ENCODE data around the gene WDR82.
"Not testable (repeated sequence)": the region's sequence is repeated elsewhere in the genome, so short reads cannot be mapped to it uniquely, and the experiment has no call there.

The WDR82 gene

DNA sequence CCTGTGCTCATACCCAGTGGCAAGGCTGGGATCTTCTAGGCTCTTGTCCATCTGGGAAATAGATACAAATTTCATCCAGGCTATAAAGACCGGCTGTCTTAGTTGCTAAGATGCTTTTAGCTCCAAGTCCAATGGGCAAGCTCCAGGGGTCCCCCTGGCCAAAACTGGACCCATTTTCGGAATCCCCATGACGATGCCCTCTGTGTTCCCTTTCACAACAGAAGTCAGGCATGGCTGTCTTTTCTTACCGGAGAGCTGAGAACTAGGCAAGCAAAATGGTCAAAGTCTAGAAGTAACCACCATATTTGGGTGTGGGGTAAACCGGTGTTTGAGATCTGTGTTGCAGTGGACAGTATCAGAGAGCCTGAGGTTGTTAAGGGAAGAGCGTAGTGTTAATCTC, 10.2 kb upstream of the WDR82 start:
- DNase-seq, result no peak

DNA sequence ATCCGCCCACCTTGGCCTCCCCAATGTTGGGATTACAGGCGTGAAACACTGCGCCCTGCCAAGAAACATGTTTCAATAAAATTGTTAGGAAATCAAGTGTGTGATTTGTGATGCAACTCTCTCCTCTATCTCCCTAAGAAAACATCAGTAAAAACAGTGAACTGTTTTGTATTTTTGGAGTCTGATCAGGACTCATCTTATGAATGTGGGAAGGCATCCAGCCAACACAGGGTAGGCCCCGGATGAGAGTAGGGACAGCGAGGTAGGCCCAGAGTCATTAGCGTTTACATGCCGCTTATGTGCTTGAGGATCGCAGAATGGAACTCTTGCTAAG, 8.3 kb upstream of the WDR82 start:
- DNase-seq, result no peak

GRCh38 chr3:52284051-52284450, 5.6 kb upstream of the WDR82 start:
- DNase-seq, result not testable (repeated sequence)

DNA sequence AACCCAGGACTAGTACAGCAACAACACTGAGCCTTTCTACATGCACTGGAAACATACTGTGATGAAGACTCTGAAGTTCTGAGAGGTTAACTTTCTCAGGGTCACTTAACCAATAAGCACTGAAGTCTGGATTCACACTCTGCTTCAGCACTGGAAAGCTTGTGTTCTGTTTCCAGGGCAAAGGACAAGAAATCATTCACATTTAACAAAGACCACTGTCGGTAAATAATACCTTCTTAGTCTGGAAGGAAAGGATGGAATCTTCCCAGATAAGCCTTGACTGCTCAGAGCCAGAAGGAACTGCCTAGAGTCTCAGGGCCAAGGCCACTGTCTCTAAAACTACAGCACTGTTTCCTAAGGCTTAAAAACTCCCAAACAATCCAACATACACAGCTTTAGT, 4.9 kb upstream of the WDR82 start:
- DNase-seq, result no peak

DNA sequence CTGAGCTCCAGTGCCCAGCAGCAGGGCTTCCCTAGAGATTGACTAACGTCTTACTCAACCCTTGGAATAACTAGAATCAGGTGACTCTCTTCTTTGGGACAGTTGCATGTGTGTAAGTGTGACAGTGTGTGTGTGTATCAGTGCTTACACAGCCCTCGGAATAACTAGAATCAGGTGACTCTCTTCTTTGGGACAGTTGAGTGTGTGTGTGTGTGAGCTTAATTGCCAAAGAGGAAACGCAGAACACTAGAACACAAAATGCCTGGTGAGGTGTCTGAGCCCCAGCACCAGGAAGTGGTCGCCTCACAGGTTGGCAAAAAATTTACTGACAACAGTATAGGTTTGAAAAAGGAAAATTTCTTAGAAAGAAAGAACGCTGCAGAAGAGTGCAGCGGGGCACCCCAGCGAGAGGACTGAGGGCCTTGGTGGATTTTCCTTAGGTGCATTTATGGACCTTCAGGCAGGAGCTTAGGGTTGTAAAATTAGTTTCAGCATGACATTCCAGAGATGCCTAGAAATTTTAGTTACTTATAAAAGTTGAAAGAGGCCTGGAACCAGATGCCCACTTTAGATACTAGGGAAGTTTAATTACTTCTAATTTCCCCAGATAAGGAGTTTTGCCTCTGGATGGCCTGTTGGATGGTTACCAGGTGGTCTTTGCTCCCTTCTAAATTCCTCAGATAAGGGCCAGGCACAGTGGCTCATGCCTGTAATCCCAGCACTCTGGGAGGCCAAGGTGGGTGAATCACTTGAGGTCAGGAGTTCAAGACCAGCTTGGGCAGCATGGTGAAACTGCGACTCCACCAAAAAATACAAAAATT, 3.7 kb upstream of the WDR82 start:
- DNase-seq, result peak; percentile 70

DNA sequence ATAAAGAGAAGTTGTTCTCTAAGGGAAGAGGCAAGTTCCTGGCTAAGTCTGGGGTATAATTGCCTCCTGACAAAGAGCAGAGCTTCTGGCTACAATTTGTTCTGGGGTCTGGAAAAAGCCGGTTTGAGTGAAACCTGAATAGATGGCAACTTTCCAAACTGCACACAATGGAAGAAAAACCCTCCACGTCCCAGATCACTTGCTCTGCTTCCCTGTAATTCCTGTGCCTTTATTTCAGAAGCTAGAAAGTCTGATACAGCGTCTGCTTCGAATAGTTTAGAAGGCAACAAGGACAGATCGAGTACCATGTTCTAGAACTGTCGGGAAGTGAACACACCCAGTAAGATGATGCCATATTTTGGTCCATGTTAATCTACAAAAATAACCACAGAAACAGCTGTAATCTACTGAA, 1.6 kb upstream of the WDR82 start:
- no peak for DNase-seq

DNA sequence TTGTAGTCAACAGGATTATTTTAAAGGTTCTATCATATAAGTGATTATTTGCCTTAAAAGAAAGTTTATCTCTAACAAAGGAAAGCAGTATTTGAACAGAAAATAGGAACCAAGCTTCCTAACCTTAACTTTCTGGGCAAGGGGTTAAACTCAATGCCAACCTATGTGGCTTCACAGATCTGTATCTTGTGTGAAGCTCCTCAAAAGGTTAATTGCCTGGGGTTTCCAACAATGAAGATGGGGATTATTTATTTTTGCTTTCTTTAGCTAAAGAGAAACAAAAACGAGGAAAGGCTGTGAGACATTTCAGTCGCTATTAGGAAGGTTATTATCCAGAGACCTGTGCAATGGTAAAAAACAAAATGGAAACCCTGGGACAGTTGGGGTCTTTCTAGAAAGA, 1.1 kb upstream of the WDR82 start:
- DNase-seq, result no peak

GRCh38 chr3:52277972-52278509, 408 bp downstream of the WDR82 start:
- DNase-seq, result no peak

DNA sequence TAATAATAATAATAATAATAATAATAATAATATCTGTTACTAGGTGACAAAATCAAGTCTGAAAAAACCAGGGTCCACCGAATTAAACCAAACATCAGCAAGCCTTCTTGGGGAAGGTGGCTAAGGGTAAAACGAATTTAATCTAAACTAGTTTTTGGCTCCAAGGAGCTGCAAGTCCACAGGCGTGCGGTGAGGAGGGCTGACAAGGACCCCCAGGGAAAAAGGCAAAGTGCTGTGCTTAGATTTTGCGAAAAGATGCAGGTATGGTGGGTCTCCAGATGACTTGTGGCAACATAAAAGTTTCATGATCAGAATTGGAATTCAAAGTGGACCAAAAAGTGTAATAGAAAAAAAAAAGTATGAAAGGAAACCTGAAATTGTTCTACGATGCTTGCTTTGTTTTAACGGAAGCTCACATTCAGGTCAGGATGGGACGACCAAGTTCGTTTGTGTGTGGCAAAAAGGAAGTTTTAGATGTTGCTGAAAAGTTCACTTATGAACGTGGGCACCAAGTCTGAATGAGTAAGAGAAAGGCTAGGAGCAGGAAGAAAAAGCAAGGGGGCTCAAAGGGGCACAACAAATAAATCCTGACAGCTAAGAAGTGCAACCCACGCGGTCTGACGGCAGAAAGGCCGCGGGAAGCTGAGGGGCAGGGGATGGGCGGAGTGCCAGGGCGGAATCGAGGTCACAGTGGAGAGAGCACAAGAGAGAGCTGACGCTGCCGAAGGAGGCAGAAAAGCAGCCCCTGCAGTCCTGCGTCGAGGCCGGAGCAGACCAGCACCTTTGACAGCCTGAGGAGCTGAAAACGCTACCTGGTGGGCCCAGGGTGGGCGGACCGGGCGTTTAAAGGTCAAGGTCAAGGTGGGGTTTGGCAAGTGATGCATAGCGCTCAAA, 1.1 kb downstream of the WDR82 start:
- DNase-seq, result peak; percentile 86

GRCh38 chr3:52274781-52275180, 3.7 kb downstream of the WDR82 start:
- DNase-seq, result not testable (repeated sequence)

DNA sequence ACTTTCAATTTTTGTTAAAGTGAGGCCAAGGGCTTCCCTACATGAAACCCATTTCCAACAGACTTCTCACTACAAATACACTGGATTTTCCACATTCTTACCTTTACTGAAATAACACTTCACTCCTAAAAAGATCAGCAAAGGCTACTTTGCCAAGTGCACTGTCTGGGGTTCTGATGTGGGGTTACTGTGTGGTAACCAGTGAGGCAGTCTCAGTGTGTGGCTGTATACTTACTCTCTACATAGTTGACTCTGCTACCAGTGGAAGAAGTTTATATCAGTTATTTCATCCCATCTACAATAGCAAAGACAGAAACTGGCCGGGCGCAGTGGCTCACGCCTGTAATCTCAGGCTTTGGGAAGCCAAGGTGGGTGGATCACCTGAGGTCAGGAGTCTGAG, 5.6 kb downstream of the WDR82 start:
- no peak for DNase-seq

DNA sequence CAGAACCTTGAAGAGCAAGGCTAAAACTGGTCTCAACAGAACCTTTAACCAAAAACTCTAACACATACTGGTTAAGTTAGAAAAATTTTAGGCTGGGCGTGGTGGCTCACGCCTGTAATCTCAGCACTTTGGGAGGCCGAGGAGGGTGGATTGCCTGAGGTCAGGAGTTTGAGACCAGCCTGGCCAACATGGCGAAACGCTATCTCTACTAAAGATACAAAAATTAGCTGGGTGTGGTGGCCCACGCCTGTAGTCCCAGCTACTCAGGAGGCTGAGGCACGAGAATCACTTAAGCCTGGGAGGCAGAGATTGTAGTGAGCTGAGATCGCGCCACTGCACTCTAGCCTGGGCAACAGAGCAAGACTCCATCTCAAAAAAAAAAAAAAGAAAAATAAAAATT, 6.3 kb downstream of the WDR82 start:
- DNase-seq, result not testable (repeated sequence)

GRCh38 chr3:52270252-52270754, 8.1 kb downstream of the WDR82 start:
- DNase-seq, result no peak

DNA sequence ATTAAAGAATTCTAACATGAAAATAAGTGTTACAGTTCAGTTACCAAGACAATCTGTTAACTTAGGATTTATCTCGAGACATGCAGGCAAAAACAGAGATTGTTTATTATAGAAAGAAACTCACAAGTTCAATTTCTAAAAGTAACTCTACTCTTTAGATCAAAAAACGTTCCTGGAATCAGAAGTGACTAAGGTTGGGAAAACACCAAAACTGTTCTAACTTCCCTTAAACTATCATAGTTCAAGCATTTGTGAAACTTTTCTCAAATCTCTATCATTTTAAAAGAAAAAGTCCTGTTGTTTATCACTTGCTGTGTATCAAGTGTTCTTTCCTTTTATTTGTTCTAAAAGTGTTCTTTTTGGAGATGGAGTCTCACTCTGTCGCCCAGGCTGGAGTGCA, 8.7 kb downstream of the WDR82 start:
- DNase-seq, result no peak

GRCh38 chr3:52268036-52268435, 10.4 kb downstream of the WDR82 start:
- no peak for DNase-seq

DNA sequence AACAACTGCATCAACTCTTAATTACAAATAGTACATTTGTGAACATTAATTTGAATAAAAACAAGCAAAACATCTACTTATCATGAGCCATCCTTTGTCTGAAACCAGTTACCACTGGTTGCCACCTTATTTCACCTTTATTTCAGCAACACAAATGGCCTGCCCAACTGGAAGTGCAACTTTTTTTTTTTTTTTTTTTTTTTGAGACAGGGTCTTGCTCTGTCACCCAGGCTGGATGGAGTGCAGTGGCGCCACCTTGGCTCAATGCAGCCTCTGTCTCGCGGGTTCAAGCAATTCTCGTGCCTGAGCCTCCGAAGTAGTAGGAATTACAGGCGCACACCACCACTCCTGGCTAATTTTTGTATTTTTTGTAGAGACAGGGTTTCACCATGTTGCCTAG, 13.1 kb downstream of the WDR82 start:
- DNase-seq, result no peak

DNA sequence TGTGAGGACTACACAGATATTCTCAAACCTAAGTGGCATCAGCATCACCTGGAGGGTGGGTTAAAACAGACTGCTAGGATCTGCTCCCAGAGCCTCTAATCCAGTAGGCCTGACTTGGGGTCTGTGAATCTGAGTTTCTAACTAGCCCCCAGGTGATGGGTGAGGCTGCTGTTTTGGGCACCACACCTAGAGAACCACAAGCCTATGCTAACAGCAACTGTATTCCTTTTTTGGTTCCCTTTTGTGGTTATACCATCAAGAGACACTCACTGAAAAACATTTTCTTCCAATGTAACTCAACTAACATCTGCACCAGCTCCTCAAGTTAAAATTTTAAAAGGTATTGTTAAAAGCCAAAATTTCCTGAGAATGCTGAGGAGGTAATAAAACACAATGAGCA, 16.0 kb downstream of the WDR82 start:
- DNase-seq, result no peak

- no peak for DNase-seq
Measured at GRCh38 chr3:52259448-52259847, 19.0 kb downstream of the WDR82 start.

DNA sequence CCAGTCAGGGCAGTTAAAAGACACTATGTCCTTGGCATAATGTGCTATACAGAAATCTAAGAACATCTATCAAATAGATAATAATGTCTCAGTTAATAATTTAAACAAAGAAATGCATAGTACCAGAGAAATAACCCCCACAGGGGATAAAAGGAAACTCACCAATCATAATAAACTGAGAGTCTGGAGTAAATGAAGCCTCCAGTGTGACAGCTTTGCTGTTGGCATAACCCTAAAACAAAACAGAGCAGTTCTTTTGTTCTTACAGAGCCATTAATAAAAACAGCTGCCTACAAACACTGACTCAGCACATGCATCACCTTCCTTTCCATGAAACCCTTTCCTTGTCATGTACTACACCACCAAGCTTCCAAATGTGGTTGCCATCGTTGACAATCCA, 19.4 kb downstream of the WDR82 start:
- no peak for DNase-seq

- no peak for DNase-seq
Measured at GRCh38 chr3:52257911-52258310, 20.5 kb downstream of the WDR82 start.

- no peak for DNase-seq
Measured at GRCh38 chr3:52256622-52257021, 21.8 kb downstream of the WDR82 start.

GRCh38 chr3:52256159-52256558, 22.3 kb downstream of the WDR82 start:
- no peak for DNase-seq

DNA sequence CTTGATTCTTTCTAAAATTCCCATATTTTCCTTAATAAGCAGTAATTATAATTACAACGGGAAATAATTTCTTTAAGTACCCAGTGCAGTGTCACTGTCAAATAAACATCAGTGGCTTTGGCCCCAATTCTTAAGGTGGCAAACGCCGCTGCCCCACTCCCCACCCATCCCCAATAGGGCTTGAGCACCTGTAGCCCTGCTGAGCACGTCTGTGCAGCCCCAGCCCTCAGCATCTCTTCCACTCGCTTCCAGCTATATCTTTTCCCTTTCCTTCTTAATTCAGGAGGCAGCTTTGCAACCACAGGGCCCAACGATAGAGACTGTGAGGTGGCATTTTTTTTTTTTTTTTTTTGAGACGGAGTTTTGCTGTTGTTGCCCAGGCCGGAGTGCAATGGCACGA, 23.8 kb downstream of the WDR82 start:
- no peak for DNase-seq
